Nucleus accumbens (tissue), 56 donors: ENCODE data around the gene PRR18.

Source experiments
- DNase-seq, 56 donors: peaks; one replicate each; lab custom pipeline; 2025; lab: John Stamatoyannopoulos, UW

PRR18 gene

GRCh38 chr6:166307082-166308032, 835 bp downstream of the PRR18 start:
- peak in 16 of 56 donors; percentile 33 to 80 (median 62) for DNase-seq

GRCh38 chr6:166306378-166307081, 1.7 kb downstream of the PRR18 start:
- peak in 6 of 56 donors; percentile 27 to 65 (median 52) for DNase-seq

GRCh38 chr6:166305562-166306117, 2.6 kb downstream of the PRR18 start:
- DNase-seq, result peak in 25 of 56 donors; percentile 19 to 64 (median 42)

- no peak for DNase-seq
Observed at GRCh38 chr6:166304106-166304505, 4.1 kb downstream of the PRR18 start.

- DNase-seq, result no peak
Observed at GRCh38 chr6:166301611-166302529, 6.3 kb downstream of the PRR18 start.

- DNase-seq, result peak in 2 of 56 donors; percentile 33 to 47
Observed at GRCh38 chr6:166300357-166300987, 7.7 kb downstream of the PRR18 start.

- peak in 54 of 56 donors; percentile 42 to 95 (median 84) for DNase-seq
Observed at GRCh38 chr6:166297606-166298005, 10.6 kb downstream of the PRR18 start.

- peak in 13 of 56 donors; percentile 29 to 67 (median 55) for DNase-seq
Observed at GRCh38 chr6:166296035-166296883, 11.9 kb downstream of the PRR18 start.

GRCh38 chr6:166293731-166294584, 14.2 kb downstream of the PRR18 start:
- DNase-seq, result peak in 3 of 56 donors; percentile 18 to 28 (median 21)

GRCh38 chr6:166289207-166290060, 18.8 kb downstream of the PRR18 start:
- DNase-seq, result no peak

- no peak for DNase-seq
Observed at GRCh38 chr6:166286839-166287271, 21.3 kb downstream of the PRR18 start.

GRCh38 chr6:166285233-166285632, 23.0 kb downstream of the PRR18 start:
- peak in 1 of 56 donors; percentile 38 for DNase-seq

GRCh38 chr6:166284640-166285039, 23.6 kb downstream of the PRR18 start:
- DNase-seq, result no peak

- DNase-seq, result no peak
Observed at GRCh38 chr6:166282394-166283032, 25.7 kb downstream of the PRR18 start.

- DNase-seq, result no peak
Observed at GRCh38 chr6:166281104-166281503, 27.1 kb downstream of the PRR18 start.

GRCh38 chr6:166279393-166279679, 28.9 kb downstream of the PRR18 start:
- DNase-seq, result no peak
